ENCODE results near the gene SLC50A1. TPM values are rescaled to one million over a fixed set of nuclear protein-coding genes. Genes with fewer than 3 reads are reported as not detected.

The SLC50A1 gene
- total RNA-seq, 1 donor from 2014 or later: 77.3 TPM

GRCh38 chr1:155103325-155103724 lies 32.3 kb upstream of the SLC50A1 start:
- DNase-seq (no peak), ATAC-seq (ENCODE audit: low read depth) (no peak)
- ChIA-PET POLR2A (no interaction called here), CTCF (no interaction called here)
- Mint-ChIP-seq H3K4me3 (no peak overlapping the region), H3K27ac (no peak overlapping the region), H3K9me3 (no peaks in the 10 kb centered on the region), H3K4me1 (no peaks in the 10 kb centered on the region), H3K36me3 (ENCODE audit: low read depth) (no peaks in the 10 kb centered on the region), H3K27me3 (peaks cover 2% of the 10 kb centered on the region)
- TF ChIP-seq CTCF (IDR thresholded peaks at IDR 0.05): no peak
- intact Hi-C loops (cut with micrococcal nuclease): no loop called here

DNA sequence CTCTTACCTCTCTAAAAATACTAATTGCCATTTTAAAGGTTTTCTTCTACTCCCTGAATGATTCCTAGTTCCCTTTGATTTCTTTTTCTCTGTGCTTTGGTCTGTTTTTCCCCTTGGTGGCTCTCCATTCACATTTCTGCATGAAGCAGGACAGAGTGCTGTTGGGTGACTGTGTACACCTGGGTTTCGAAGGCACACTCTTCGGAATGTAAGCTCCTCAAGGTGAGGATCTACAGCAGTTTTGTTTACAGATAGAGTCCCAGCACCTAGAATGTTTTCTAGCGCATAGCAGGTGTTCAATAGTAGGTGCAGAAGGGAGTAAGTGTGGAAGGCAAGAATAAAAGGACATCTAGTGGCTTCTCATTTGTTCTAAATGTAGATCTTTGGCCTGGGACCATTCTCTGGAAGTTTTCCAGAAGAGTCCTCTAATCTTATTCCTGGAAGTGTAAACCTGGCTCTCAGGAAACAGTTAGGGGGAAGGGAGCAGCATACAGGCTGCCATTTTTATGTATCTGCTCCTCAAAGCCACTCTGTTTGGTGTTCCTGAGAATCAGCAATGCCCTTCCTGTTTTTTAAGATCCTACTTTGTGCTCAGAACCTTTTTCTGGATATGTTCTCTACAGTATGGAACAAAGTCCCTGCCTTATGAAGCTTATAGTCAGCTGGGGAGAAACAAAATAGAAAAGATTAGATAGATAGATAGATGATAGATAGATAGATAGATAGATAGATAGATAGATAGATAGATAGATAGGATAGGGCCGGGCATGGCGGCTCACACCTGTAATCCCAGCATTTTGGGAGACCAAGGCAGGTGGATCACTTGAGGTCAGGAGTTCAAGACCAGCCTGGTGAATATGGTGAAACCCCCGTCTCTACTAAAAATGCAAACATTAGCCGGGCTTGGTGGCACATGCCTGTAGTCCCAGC lies 30.8 kb upstream of the SLC50A1 start:
- peaks cover 2% of the 10 kb centered on the region for H3K27me3 Mint-ChIP-seq
- CTCF ChIA-PET: no interaction called here
- intact Hi-C loops (cut with micrococcal nuclease): no loop called here
- no peaks in the 10 kb centered on the region for H3K9me3 Mint-ChIP-seq
- DNase-seq (no peak), ATAC-seq (ENCODE audit: low read depth) (no peak)
- H3K4me3 Mint-ChIP-seq: no peak overlapping the region
- POLR2A ChIA-PET: no interaction called here
- TF ChIP-seq CTCF (IDR thresholded peaks at IDR 0.05): no peak
- no peak overlapping the region for H3K27ac Mint-ChIP-seq
- H3K4me1 Mint-ChIP-seq: no peaks in the 10 kb centered on the region
- no peaks in the 10 kb centered on the region for H3K36me3 Mint-ChIP-seq (ENCODE audit: low read depth)

- no peak overlapping the region for H3K27ac Mint-ChIP-seq
- POLR2A ChIA-PET: no interaction called here
- CTCF ChIA-PET: interaction anchor here (0.7 kb wide), 1 partner anchor 39 kb away, joined by 4 read pairs; no protein-coding TSS in a partner anchor
- no peak for DNase-seq
- intact Hi-C loops (cut with micrococcal nuclease): no loop called here
- H3K36me3 Mint-ChIP-seq (ENCODE audit: low read depth): no peaks in the 10 kb centered on the region
- no peaks in the 10 kb centered on the region for H3K9me3 Mint-ChIP-seq
- ATAC-seq (ENCODE audit: low read depth): no peak
- no peak for TF ChIP-seq CTCF (IDR thresholded peaks at IDR 0.05)
- H3K4me3 Mint-ChIP-seq: no peak overlapping the region
- peaks cover 2% of the 10 kb centered on the region for H3K27me3 Mint-ChIP-seq
- no peaks in the 10 kb centered on the region for H3K4me1 Mint-ChIP-seq
These were observed 30.0 kb upstream of the SLC50A1 start for GRCh38 chr1:155105604-155106011.

DNA sequence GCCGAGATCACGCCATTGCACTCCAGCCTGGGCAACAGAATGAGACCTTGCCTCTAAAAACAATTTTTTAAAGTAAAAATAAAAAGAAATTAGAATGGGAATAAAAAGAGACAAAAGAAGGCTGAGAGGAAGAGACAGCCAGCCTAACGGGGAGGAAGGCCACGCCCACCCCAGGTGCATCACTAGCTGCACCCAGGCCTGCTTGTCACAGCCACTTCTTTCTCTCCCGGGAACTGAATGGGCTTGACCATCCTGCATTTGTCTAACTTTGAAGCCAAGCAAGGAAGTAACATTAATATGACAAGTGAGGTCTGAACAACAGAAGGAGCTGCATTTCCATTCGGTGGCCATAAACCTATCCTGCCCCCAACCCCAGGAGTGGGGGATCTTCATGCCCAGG lies 28.8 kb upstream of the SLC50A1 start:
- no peaks in the 10 kb centered on the region for H3K9me3 Mint-ChIP-seq

More for the DNA sequence above, 28.8 kb upstream of the SLC50A1 start:
- Mint-ChIP-seq H3K36me3 (ENCODE audit: low read depth) (no peaks in the 10 kb centered on the region), H3K27me3 (peaks cover 2% of the 10 kb centered on the region), H3K27ac (no peak overlapping the region), H3K4me3 (no peak overlapping the region), H3K4me1 (no peaks in the 10 kb centered on the region)
- POLR2A ChIA-PET: no interaction called here
- intact Hi-C loops (cut with micrococcal nuclease): no loop called here
- CTCF ChIA-PET: interaction anchor here (1.2 kb wide), 2 partner anchors 61 to 66 kb away, joined by 3 to 4 read pairs; partner anchors contain the start of gene KRTCAP2
- DNase-seq (no peak), ATAC-seq (ENCODE audit: low read depth) (no peak)
- TF ChIP-seq CTCF (IDR thresholded peaks at IDR 0.05): no peak

All from activated B cell treated with CpG ODN at 0.5 μM for 24 hours (primary cell).